DOHH2 (cell line): ENCODE data around the gene C5.

Source experiments
- EZH2phosphoT487 ChIP-seq: fragments of 200-600 bp; sonication (generic); IDR thresholded peaks from 2 replicates; pipeline ENCODE4 v1.6.1; 2017; ENCODE audit warnings: borderline replicate concordance, mild to moderate bottlenecking, antibody characterized with exemption, low read length, moderate library complexity, mixed read lengths
- TF ChIP-seq, protein P1 (sequence below): fragments of 200-600 bp; sonication (generic); IDR thresholded peaks from one replicate; pipeline ENCODE4 v1.5.1; 2014; ENCODE audit warnings: antibody characterized with exemption, mild to moderate bottlenecking, low read depth, low read length; ENCODE audit not compliant: poor library complexity, severe bottlenecking

DNA sequence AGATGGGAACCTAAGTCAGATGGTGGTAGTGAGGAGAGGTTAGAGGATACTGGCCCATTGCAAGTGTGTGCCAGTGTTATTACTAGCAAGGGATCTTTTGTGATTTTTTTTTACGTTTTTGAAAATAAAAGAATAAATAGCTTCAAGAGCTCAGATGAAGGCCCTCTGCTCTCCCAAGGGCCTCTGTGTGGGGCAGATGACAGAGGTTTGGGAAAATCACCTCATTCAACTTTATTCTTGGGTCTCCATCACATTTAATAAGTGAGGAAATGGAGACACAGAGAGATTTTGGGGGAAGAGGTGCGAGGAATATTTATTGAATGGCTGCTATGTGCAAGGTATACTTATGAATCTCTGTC is 113.3 kb downstream of the C5 start:
- TF ChIP-seq, protein P1, sequence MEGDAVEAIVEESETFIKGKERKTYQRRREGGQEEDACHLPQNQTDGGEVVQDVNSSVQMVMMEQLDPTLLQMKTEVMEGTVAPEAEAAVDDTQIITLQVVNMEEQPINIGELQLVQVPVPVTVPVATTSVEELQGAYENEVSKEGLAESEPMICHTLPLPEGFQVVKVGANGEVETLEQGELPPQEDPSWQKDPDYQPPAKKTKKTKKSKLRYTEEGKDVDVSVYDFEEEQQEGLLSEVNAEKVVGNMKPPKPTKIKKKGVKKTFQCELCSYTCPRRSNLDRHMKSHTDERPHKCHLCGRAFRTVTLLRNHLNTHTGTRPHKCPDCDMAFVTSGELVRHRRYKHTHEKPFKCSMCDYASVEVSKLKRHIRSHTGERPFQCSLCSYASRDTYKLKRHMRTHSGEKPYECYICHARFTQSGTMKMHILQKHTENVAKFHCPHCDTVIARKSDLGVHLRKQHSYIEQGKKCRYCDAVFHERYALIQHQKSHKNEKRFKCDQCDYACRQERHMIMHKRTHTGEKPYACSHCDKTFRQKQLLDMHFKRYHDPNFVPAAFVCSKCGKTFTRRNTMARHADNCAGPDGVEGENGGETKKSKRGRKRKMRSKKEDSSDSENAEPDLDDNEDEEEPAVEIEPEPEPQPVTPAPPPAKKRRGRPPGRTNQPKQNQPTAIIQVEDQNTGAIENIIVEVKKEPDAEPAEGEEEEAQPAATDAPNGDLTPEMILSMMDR, result no peak
- no peak for TF ChIP-seq EZH2phosphoT487
